ENCODE data around the gene RAB43. TPM values are rescaled to one million over a fixed set of nuclear protein-coding genes. Genes with fewer than 3 reads are reported as not detected.
"Not testable (repeated sequence)": the region's sequence is repeated elsewhere in the genome, so short reads cannot be mapped to it uniquely, and the experiment has no call there.

The RAB43 gene
- polyA plus RNA-seq (2013), result 8.8 and 9.7 TPM in 2 replicates

- H3K4me2 ChIP-seq (ENCODE audit: low read length), result peak within 1 kb of the TSS; percentile 92
- DNase-seq, result peak; percentile 78 to 85
- H3K36me3 ChIP-seq (ENCODE audit: control insufficient read depth in 1 of 2, insufficient read depth in 2 of 2, low read length in 2 of 2), result peaks cover 2 to 5% of the 10 kb centered on the region in 2 experiments
- H2BK12ac ChIP-seq (ENCODE audit: low read length), result peak within 1 kb of the TSS; percentile 15
- H4K91ac ChIP-seq (ENCODE audit: low read depth, low read length), result peak within 1 kb of the TSS; percentile 60
- no peak within 1 kb of the TSS for H3K23ac ChIP-seq (ENCODE audit: low read length)
- peaks cover 2% of the 10 kb centered on the region for H3K9me3 ChIP-seq (ENCODE audit: insufficient read depth, low read depth, low read length)
- H2AK5ac ChIP-seq (ENCODE audit: low read length), result peak within 1 kb of the TSS; percentile 90
- H3K79me1 ChIP-seq (ENCODE audit: low read length), result peaks cover 16% of the 10 kb centered on the region
- peak within 1 kb of the TSS; percentile 96 for H3K14ac ChIP-seq (ENCODE audit: low read length)
- H4K12ac ChIP-seq (ENCODE audit: low read depth, low read length), result peak within 1 kb of the TSS; percentile 68
- peak within 1 kb of the TSS; percentile 89 for H3K4me3 ChIP-seq (ENCODE audit: low read depth, low read length)
- no peaks in the 10 kb centered on the region for H3K27me3 ChIP-seq (ENCODE audit: insufficient read depth, low read length)
- H3K18ac ChIP-seq (ENCODE audit: low read length), result peak within 1 kb of the TSS; percentile 54
- peak within 1 kb of the TSS; percentile 50 for H2BK5ac ChIP-seq (ENCODE audit: low read depth, low read length, poor library complexity)
- peaks cover 11 to 14% of the 10 kb centered on the region in 2 experiments for H3K4me1 ChIP-seq (ENCODE audit: control insufficient read depth in 1 of 2, insufficient read depth in 2 of 2, low read length in 2 of 2)
- peaks cover 16% of the 10 kb centered on the region for H3K79me2 ChIP-seq (ENCODE audit: control insufficient read depth, insufficient read depth, low read length, poor library complexity)
- H3K27ac ChIP-seq (ENCODE audit: low read depth, low read length), result peak within 1 kb of the TSS; percentile 59
- H4K8ac ChIP-seq (ENCODE audit: low read depth, low read length), result peak within 1 kb of the TSS; percentile 81
- no CpG with 5 or more reads among the region's 60 CpGs for WGBS (ENCODE audit: extremely low coverage, insufficient coverage, insufficient read length)
- peak within 1 kb of the TSS; percentile 56 for H2AFZ ChIP-seq (ENCODE audit: insufficient read depth, low read length, poor library complexity)
- H3K4ac ChIP-seq (ENCODE audit: low read depth, low read length), result peak within 1 kb of the TSS; percentile 54
- H3K9ac ChIP-seq (ENCODE audit: low read length), result peak within 1 kb of the TSS; percentile 86
- peak within 1 kb of the TSS; percentile 26 for H2BK120ac ChIP-seq (ENCODE audit: insufficient read depth, low read length, poor library complexity)
Observed at GRCh38 chr3:129121792-129122411, at the start of gene RAB43. TSS of gene RAB43 (minus strand) at chr3:129121804. CDS start at chr3:129121489, 315 bp downstream.

GRCh38 chr3:129166579-129167332, 45.2 kb upstream of the RAB43 start:
- H2BK12ac ChIP-seq (ENCODE audit: low read length), result no peak overlapping the region
- H3K14ac ChIP-seq (ENCODE audit: low read length), result no peak overlapping the region
- no peak overlapping the region for H4K8ac ChIP-seq (ENCODE audit: low read depth, low read length)
- H3K4me2 ChIP-seq (ENCODE audit: low read length), result no peak overlapping the region
- H3K79me1 ChIP-seq (ENCODE audit: low read length), result no peaks in the 10 kb centered on the region
- H2AFZ ChIP-seq (ENCODE audit: insufficient read depth, low read length, poor library complexity), result no peak overlapping the region
- no peak overlapping the region for H3K18ac ChIP-seq (ENCODE audit: low read length)
- DNase-seq, result no peak
- no peak overlapping the region for H3K23ac ChIP-seq (ENCODE audit: low read length)
- no peak overlapping the region for H2BK5ac ChIP-seq (ENCODE audit: low read depth, low read length, poor library complexity)
- no peaks in the 10 kb centered on the region for H3K9me3 ChIP-seq (ENCODE audit: insufficient read depth, low read depth, low read length)
- H3K4ac ChIP-seq (ENCODE audit: low read depth, low read length), result no peak overlapping the region
- H2BK120ac ChIP-seq (ENCODE audit: insufficient read depth, low read length, poor library complexity), result no peak overlapping the region
- peaks cover 4 to 5% of the 10 kb centered on the region in 2 experiments for H3K4me1 ChIP-seq (ENCODE audit: control insufficient read depth in 1 of 2, insufficient read depth in 2 of 2, low read length in 2 of 2)
- H3K36me3 ChIP-seq (ENCODE audit: control insufficient read depth in 1 of 2, insufficient read depth in 2 of 2, low read length in 2 of 2), result peaks cover 30 to 38% of the 10 kb centered on the region in 2 experiments
- H3K79me2 ChIP-seq (ENCODE audit: control insufficient read depth, insufficient read depth, low read length, poor library complexity), result peaks cover 2% of the 10 kb centered on the region
- H3K27ac ChIP-seq (ENCODE audit: low read depth, low read length), result no peak overlapping the region
- H2AK5ac ChIP-seq (ENCODE audit: low read length), result no peak overlapping the region
- no peak overlapping the region for H4K91ac ChIP-seq (ENCODE audit: low read depth, low read length)
- H4K12ac ChIP-seq (ENCODE audit: low read depth, low read length), result no peak overlapping the region
- no CpG with 5 or more reads among the region's 15 CpGs for WGBS (ENCODE audit: extremely low coverage, insufficient coverage, insufficient read length)
- H3K4me3 ChIP-seq (ENCODE audit: low read depth, low read length), result no peak overlapping the region
- H3K9ac ChIP-seq (ENCODE audit: low read length), result no peak overlapping the region
- no peaks in the 10 kb centered on the region for H3K27me3 ChIP-seq (ENCODE audit: insufficient read depth, low read length)

GRCh38 chr3:129165594-129165993, 44.0 kb upstream of the RAB43 start:
- H3K4ac ChIP-seq (ENCODE audit: low read depth, low read length); DNase-seq; H3K18ac ChIP-seq (ENCODE audit: low read length); H3K14ac ChIP-seq (ENCODE audit: low read length); H3K9ac ChIP-seq (ENCODE audit: low read length); H2BK120ac ChIP-seq (ENCODE audit: insufficient read depth, low read length, poor library complexity); H3K79me1 ChIP-seq (ENCODE audit: low read length); H4K91ac ChIP-seq (ENCODE audit: low read depth, low read length); H2BK5ac ChIP-seq (ENCODE audit: low read depth, low read length, poor library complexity); H3K4me1 ChIP-seq (ENCODE audit: control insufficient read depth in 1 of 2, insufficient read depth in 2 of 2, low read length in 2 of 2); H2AFZ ChIP-seq (ENCODE audit: insufficient read depth, low read length, poor library complexity); H3K23ac ChIP-seq (ENCODE audit: low read length); H3K27ac ChIP-seq (ENCODE audit: low read depth, low read length); H2AK5ac ChIP-seq (ENCODE audit: low read length); H3K4me3 ChIP-seq (ENCODE audit: low read depth, low read length); H3K79me2 ChIP-seq (ENCODE audit: control insufficient read depth, insufficient read depth, low read length, poor library complexity); H3K27me3 ChIP-seq (ENCODE audit: insufficient read depth, low read length); H4K12ac ChIP-seq (ENCODE audit: low read depth, low read length); H2BK12ac ChIP-seq (ENCODE audit: low read length); H3K4me2 ChIP-seq (ENCODE audit: low read length); H4K8ac ChIP-seq (ENCODE audit: low read depth, low read length); H3K9me3 ChIP-seq (ENCODE audit: insufficient read depth, low read depth, low read length): not testable (repeated sequence)
- WGBS (ENCODE audit: extremely low coverage, insufficient coverage, insufficient read length), result no CpG with 5 or more reads among the region's 8 CpGs
- H3K36me3 ChIP-seq (ENCODE audit: control insufficient read depth in 1 of 2, insufficient read depth in 2 of 2, low read length in 2 of 2), result peaks cover 23 to 30% of the 10 kb centered on the region in 2 experiments

GRCh38 chr3:129164500-129164899, 42.9 kb upstream of the RAB43 start:
- H3K36me3 ChIP-seq (ENCODE audit: control insufficient read depth in 1 of 2, insufficient read depth in 2 of 2, low read length in 2 of 2), result peaks cover 19 to 22% of the 10 kb centered on the region in 2 experiments
- no peak overlapping the region for H2BK12ac ChIP-seq (ENCODE audit: low read length)
- no peak overlapping the region for H4K8ac ChIP-seq (ENCODE audit: low read depth, low read length)
- H3K14ac ChIP-seq (ENCODE audit: low read length), result no peak overlapping the region
- DNase-seq, result no peak
- no peak overlapping the region for H3K4me2 ChIP-seq (ENCODE audit: low read length)
- no CpG with 5 or more reads among the region's 7 CpGs for WGBS (ENCODE audit: extremely low coverage, insufficient coverage, insufficient read length)
- H3K4ac ChIP-seq (ENCODE audit: low read depth, low read length), result no peak overlapping the region
- H3K9me3 ChIP-seq (ENCODE audit: insufficient read depth, low read depth, low read length), result no peaks in the 10 kb centered on the region
- H3K79me2 ChIP-seq (ENCODE audit: control insufficient read depth, insufficient read depth, low read length, poor library complexity), result peaks cover 2% of the 10 kb centered on the region
- H3K4me1 ChIP-seq (ENCODE audit: control insufficient read depth in 1 of 2, insufficient read depth in 2 of 2, low read length in 2 of 2), result peaks cover 5% of the 10 kb centered on the region in 2 experiments
- no peak overlapping the region for H4K91ac ChIP-seq (ENCODE audit: low read depth, low read length)
- H3K27me3 ChIP-seq (ENCODE audit: insufficient read depth, low read length), result no peaks in the 10 kb centered on the region
- no peak overlapping the region for H3K27ac ChIP-seq (ENCODE audit: low read depth, low read length)
- H2AK5ac ChIP-seq (ENCODE audit: low read length), result no peak overlapping the region
- H2BK120ac ChIP-seq (ENCODE audit: insufficient read depth, low read length, poor library complexity), result no peak overlapping the region
- no peak overlapping the region for H3K4me3 ChIP-seq (ENCODE audit: low read depth, low read length)
- H3K23ac ChIP-seq (ENCODE audit: low read length), result no peak overlapping the region
- no peak overlapping the region for H3K9ac ChIP-seq (ENCODE audit: low read length)
- H4K12ac ChIP-seq (ENCODE audit: low read depth, low read length), result no peak overlapping the region
- H2BK5ac ChIP-seq (ENCODE audit: low read depth, low read length, poor library complexity), result no peak overlapping the region
- no peak overlapping the region for H2AFZ ChIP-seq (ENCODE audit: insufficient read depth, low read length, poor library complexity)
- peaks cover 5% of the 10 kb centered on the region for H3K79me1 ChIP-seq (ENCODE audit: low read length)
- no peak overlapping the region for H3K18ac ChIP-seq (ENCODE audit: low read length)

All from trophoblast cell (in vitro differentiated cells and primary cell).